ENCODE results near the gene MOK.

GRCh38 chr14:102275866-102276265 lies 29.1 kb downstream of the MOK start:
- no peak for TF ChIP-seq CTCF (IDR thresholded peaks at IDR 0.05 in 4 of 5, conservative IDR thresholded peaks at IDR 0.05 in 1 of 5)
- TF ChIP-seq POLR2A (IDR thresholded peaks at IDR 0.05), result no peak
